Neural progenitor cell (in vitro differentiated cells): Measurements from ENCODE around the gene HIVEP2.

Experiments used
- EZH2phosphoT487 ChIP-seq: fragments of 200-600 bp; sonication (generic); IDR thresholded peaks from 2 replicates; pipeline ENCODE4 v1.6.1; 2017; ENCODE audit warnings: antibody characterized with exemption
- TF ChIP-seq, protein P1 (sequence below): fragments of 200-600 bp; sonication (generic); IDR thresholded peaks from 2 replicates; pipeline ENCODE4 v1.5.1; 2017; ENCODE audit warnings: antibody characterized with exemption, mild to moderate bottlenecking

- TF ChIP-seq, protein P1, sequence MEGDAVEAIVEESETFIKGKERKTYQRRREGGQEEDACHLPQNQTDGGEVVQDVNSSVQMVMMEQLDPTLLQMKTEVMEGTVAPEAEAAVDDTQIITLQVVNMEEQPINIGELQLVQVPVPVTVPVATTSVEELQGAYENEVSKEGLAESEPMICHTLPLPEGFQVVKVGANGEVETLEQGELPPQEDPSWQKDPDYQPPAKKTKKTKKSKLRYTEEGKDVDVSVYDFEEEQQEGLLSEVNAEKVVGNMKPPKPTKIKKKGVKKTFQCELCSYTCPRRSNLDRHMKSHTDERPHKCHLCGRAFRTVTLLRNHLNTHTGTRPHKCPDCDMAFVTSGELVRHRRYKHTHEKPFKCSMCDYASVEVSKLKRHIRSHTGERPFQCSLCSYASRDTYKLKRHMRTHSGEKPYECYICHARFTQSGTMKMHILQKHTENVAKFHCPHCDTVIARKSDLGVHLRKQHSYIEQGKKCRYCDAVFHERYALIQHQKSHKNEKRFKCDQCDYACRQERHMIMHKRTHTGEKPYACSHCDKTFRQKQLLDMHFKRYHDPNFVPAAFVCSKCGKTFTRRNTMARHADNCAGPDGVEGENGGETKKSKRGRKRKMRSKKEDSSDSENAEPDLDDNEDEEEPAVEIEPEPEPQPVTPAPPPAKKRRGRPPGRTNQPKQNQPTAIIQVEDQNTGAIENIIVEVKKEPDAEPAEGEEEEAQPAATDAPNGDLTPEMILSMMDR: no peak
- TF ChIP-seq EZH2phosphoT487: no peak
Observed at GRCh38 chr6:142888456-142888855, 56.5 kb downstream of the HIVEP2 start.
